Raji (cell line): ENCODE measurements around the gene CAMK1D.

Source experiments
- POLR2A ChIP-seq: IDR thresholded peaks from 2 replicates; pipeline ENCODE4 v1.6.1; 2011; ENCODE audit warnings: low read depth, low read length, control low read depth; ENCODE audit not compliant: insufficient read depth

Gene CAMK1D

DNA sequence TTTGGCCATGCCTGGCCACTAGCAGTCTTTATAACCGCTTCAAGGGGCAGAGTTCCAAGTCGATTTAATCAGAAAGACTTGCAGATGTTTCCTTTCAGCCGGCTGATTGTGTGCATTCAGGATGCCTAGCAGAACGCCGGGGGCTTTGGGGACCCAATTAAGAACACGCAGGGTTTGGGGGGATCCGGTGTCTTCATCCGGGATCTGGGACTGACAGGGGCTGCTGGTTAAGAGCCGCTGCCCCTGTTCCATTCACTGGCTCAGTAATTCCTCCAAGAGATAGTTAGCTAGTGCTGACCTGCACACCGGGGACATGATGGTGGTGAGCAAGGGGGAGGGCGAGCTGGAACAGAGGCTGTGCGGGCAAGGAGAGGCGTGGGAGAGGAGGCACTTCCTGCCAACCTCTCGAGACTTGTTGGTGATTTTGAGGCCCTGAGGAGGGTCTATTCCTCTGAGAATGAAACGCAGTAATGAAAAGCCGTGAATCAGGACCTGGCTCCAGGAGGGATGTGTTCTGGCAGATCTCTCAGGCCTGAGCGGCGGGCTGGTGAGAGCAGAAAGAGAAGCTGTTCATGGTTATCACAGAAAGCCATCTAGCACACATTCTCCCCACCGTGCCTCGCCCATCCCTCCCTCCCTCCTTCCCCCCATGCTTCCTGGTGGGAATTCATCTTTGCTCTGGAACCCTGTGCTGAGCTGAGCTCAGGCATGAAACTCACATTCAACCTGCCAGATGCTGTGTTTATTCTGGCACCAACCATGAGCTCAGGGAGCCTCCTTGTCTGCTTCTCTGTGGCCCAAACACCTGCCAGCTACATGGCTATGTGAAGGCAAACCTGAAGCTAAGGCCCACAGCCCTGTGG is 500.2 kb downstream of the CAMK1D start:
- TF ChIP-seq POLR2A: no peak

DNA sequence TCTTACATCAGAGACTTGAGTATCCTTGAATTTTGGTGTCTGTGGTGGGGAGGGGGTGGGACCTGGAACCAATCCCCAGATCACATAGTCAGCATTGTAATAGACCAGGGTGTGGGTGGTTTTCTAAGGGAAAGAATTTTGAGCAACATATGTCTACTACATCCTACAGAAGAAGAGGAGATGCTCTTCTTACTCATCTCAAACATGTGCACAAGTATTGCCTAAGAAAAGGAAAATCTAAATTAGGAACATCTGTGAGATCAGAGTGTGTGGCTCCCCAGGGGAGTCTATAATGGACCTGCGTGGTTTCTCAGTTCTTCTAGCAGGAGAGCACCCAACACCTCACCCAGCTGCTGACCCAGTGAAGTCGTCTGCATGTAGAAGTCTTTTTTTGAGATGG is 503.3 kb downstream of the CAMK1D start:
- TF ChIP-seq POLR2A: no peak

GRCh38 chr10:12854988-12855387 is 505.6 kb downstream of the CAMK1D start:
- no peak for TF ChIP-seq POLR2A

DNA sequence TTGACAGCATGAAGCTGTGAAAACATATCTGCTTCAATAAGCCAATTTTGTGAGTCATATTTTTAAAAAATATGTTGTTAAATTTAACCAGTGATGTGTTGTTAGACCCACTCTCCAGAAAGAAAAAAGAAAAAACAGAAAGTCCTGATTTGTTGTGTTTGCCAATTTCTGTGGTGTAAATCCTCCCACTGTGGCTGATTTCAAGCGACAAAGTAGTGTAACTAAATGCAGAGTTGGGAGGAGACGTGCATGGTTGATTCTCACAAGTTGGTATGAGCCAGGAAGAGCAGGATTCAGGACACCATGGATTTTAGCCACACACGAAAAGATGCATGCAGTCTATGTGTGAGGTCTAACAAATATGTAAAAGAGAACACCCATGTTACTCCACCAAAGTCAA is 513.1 kb downstream of the CAMK1D start:
- TF ChIP-seq POLR2A: no peak

- no peak for TF ChIP-seq POLR2A
These were observed 518.9 kb downstream of the CAMK1D start for GRCh38 chr10:12868229-12868628.

- TF ChIP-seq POLR2A: no peak
These were observed 520.1 kb downstream of the CAMK1D start for GRCh38 chr10:12869427-12869826.

- no peak for TF ChIP-seq POLR2A
These were observed 523.2 kb downstream of the CAMK1D start for GRCh38 chr10:12872577-12872976.

- no peak for TF ChIP-seq POLR2A
These were observed 523.8 kb downstream of the CAMK1D start for GRCh38 chr10:12873172-12873571.

GRCh38 chr10:12874501-12874900 is 525.2 kb downstream of the CAMK1D start:
- TF ChIP-seq POLR2A: no peak

DNA sequence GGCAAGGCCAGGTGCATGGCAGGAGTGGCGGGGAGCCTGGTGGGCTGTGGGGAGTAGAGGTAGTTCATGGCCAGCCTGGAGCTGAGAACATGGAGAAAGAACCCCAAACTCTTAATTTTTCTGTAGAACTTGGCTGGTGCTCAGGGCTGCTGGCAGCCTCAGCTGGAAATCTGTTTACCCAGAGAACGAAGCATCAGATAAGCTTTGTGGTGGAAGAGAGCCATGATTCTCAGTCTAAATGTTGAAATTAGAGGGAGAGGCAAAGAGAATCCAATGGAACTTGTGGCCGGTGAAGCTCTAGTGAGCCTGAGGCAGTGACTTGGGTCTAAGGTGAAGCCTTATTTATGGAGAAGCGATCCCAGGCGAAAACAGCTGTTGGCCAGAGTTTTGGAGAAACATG is 525.8 kb downstream of the CAMK1D start:
- no peak for TF ChIP-seq POLR2A

GRCh38 chr10:12876266-12876665 is 526.9 kb downstream of the CAMK1D start:
- no peak for TF ChIP-seq POLR2A

DNA sequence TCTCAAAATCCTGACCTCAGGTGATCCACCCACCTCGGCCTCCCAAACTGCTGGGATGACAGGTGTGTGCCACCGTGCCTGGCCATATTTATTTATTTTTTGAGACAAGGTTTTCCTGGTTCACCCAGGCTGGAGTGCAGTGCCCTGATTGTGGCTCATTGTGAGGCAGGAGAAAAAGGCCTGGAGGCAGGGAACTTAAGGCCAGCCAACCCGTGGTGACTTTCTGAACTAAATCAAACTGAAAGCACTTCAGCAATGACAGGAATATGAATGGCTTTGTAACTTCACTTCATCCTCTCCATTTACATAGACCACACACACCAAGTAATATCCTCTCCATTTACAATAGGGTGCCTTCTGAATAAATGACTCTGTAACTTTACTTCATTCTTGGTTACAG is 527.8 kb downstream of the CAMK1D start:
- no peak for TF ChIP-seq POLR2A

- no peak for TF ChIP-seq POLR2A
These were observed 531.1 kb downstream of the CAMK1D start for GRCh38 chr10:12880423-12880822.

DNA sequence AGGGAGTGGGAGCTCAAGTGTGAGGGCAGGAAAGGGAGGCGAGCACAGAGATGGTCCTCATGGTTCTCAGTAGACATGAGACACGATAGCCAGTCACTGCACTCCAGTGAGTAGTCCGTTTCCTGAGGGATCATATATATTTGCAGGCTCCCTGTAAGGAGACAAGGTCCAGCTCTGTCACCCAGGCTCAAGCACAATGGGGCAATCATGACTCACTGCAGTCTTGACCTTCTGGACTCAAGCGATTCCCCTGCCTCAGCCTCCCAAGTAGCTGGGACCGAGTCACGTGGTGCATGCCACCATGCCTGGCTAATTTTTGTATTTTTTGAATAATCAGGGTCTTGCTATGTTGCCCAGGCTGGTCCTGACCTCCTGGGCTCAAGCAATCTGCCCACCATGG is 535.5 kb downstream of the CAMK1D start:
- TF ChIP-seq POLR2A: no peak
